Immature natural killer cell (primary cell): ENCODE measurements around the gene PALM2AKAP2. TPM values are rescaled to one million over a fixed set of nuclear protein-coding genes. Genes with fewer than 3 reads are reported as not detected.

ENCODE experiments used
- DNase-seq, 3 donors: peaks; one replicate each; pipeline ENCODE4 v3.0.0; 2022; ENCODE audit warnings: mixed read lengths in 1 of 3
- H3K27ac Mint-ChIP-seq, 6 donors: one replicate each; pipeline ENCODE4 v1.8.0; 2020; ENCODE audit warnings: mixed read lengths in 6 of 6, mild to moderate bottlenecking in 5 of 6, inconsistent platforms in 4 of 6, moderate library complexity in 3 of 6
- H3K27me3 Mint-ChIP-seq, 3 donors: one replicate each; pipeline ENCODE4 v1.8.0; 2020 to 2021; ENCODE audit warnings: low read depth in 3 of 3, mild to moderate bottlenecking in 3 of 3, mixed read lengths in 3 of 3, moderate library complexity in 3 of 3, inconsistent platforms in 1 of 3
- H3K36me3 Mint-ChIP-seq, 3 donors: one replicate each; pipeline ENCODE4 v1.8.0; 2020; ENCODE audit warnings: mixed read lengths in 3 of 3, inconsistent platforms in 2 of 3, mild to moderate bottlenecking in 2 of 3
- H3K4me1 Mint-ChIP-seq, 2 donors: one replicate each; pipeline ENCODE4 v1.8.0; 2020; ENCODE audit warnings: inconsistent platforms in 2 of 2, mild to moderate bottlenecking in 2 of 2, mixed read lengths in 2 of 2, moderate library complexity in 1 of 2
- H3K4me3 Mint-ChIP-seq, 5 donors: one replicate each; pipeline ENCODE4 v1.8.0; 2020; ENCODE audit warnings: mild to moderate bottlenecking in 5 of 5, mixed read lengths in 5 of 5, inconsistent platforms in 3 of 5, moderate library complexity in 3 of 5
- H3K9me3 Mint-ChIP-seq, 6 donors: one replicate each; pipeline ENCODE4 v1.8.0; 2020; ENCODE audit warnings: mild to moderate bottlenecking in 6 of 6, mixed read lengths in 6 of 6, inconsistent platforms in 4 of 6, moderate library complexity in 3 of 6
- polyA plus RNA-seq, 3 donors: library from polyadenylated mRNA; unstranded; fragments of 300-500 nt; fragmentation: Illumina TruSeq; gene quantifications; one replicate each; pipeline ENCODE4 v1.2.3, GENCODE V29; 2021

PALM2AKAP2 gene
- polyA plus RNA-seq, 3 donors from 2014 or later: not detected

GRCh38 chr9:109759589-109759988 is 20.4 kb upstream of the PALM2AKAP2 start:
- Mint-ChIP-seq H3K9me3 (peaks cover 0 to 4% (median under 1%) of the 10 kb centered on the region in 6 donors), H3K27ac (no peak overlapping the region), H3K4me1 (no peaks in the 10 kb centered on the region), H3K4me3 (no peak overlapping the region), H3K36me3 (no peaks in the 10 kb centered on the region), H3K27me3 (peaks cover 2 to 3% (median 3%) of the 10 kb centered on the region in 3 donors)
- no peak for DNase-seq

- Mint-ChIP-seq H3K36me3 (no peaks in the 10 kb centered on the region), H3K9me3 (peaks cover 0 to 2% (median 0%) of the 10 kb centered on the region in 6 donors), H3K27ac (no peak overlapping the region), H3K4me1 (no peaks in the 10 kb centered on the region), H3K27me3 (peaks cover 3 to 9% (median 8%) of the 10 kb centered on the region in 3 donors), H3K4me3 (no peak overlapping the region)
- DNase-seq: no peak
These were observed 14.7 kb upstream of the PALM2AKAP2 start for GRCh38 chr9:109765278-109765677.

- H3K4me1 Mint-ChIP-seq: no peaks in the 10 kb centered on the region
- DNase-seq: no peak
- H3K27ac Mint-ChIP-seq: no peak overlapping the region
- H3K27me3 Mint-ChIP-seq: peaks cover 8 to 9% (median 9%) of the 10 kb centered on the region in 3 donors
- H3K4me3 Mint-ChIP-seq: no peak overlapping the region
- peaks cover 0 to 2% (median 0%) of the 10 kb centered on the region in 6 donors for H3K9me3 Mint-ChIP-seq
- H3K36me3 Mint-ChIP-seq: no peaks in the 10 kb centered on the region
These were observed 14.2 kb upstream of the PALM2AKAP2 start for GRCh38 chr9:109765830-109766229.

GRCh38 chr9:109766351-109766750 is 13.6 kb upstream of the PALM2AKAP2 start:
- Mint-ChIP-seq H3K27ac (no peak overlapping the region), H3K4me3 (no peak overlapping the region), H3K36me3 (no peaks in the 10 kb centered on the region), H3K9me3 (peaks cover 0 to 4% (median 0%) of the 10 kb centered on the region in 6 donors), H3K4me1 (no peaks in the 10 kb centered on the region), H3K27me3 (peaks cover 9 to 11% (median 10%) of the 10 kb centered on the region in 3 donors)
- DNase-seq: no peak

- peaks cover 0 to 6% (median 0%) of the 10 kb centered on the region in 6 donors for H3K9me3 Mint-ChIP-seq
- no peak overlapping the region for H3K27ac Mint-ChIP-seq
- DNase-seq: no peak
- H3K4me1 Mint-ChIP-seq: no peaks in the 10 kb centered on the region
- no peak overlapping the region for H3K4me3 Mint-ChIP-seq
- no peaks in the 10 kb centered on the region for H3K36me3 Mint-ChIP-seq
- peaks cover 10 to 13% (median 12%) of the 10 kb centered on the region in 3 donors for H3K27me3 Mint-ChIP-seq
These were observed 12.6 kb upstream of the PALM2AKAP2 start for GRCh38 chr9:109767404-109767803.

- Mint-ChIP-seq H3K27ac (no peak overlapping the region), H3K4me1 (no peaks in the 10 kb centered on the region), H3K4me3 (no peak overlapping the region), H3K9me3 (peaks cover 0 to 6% (median 0%) of the 10 kb centered on the region in 6 donors), H3K36me3 (no peaks in the 10 kb centered on the region), H3K27me3 (peaks cover 10 to 13% (median 13%) of the 10 kb centered on the region in 3 donors)
- no peak for DNase-seq
These were observed 12.2 kb upstream of the PALM2AKAP2 start for GRCh38 chr9:109767814-109768213.

GRCh38 chr9:109769250-109769649 is 10.7 kb upstream of the PALM2AKAP2 start:
- no peaks in the 10 kb centered on the region for H3K36me3 Mint-ChIP-seq
- H3K4me1 Mint-ChIP-seq: no peaks in the 10 kb centered on the region
- DNase-seq: no peak
- H3K4me3 Mint-ChIP-seq: no peak overlapping the region
- peaks cover 0 to 6% (median 0%) of the 10 kb centered on the region in 6 donors for H3K9me3 Mint-ChIP-seq
- H3K27me3 Mint-ChIP-seq: peaks cover 9 to 13% (median 13%) of the 10 kb centered on the region in 3 donors
- no peak overlapping the region for H3K27ac Mint-ChIP-seq

GRCh38 chr9:109770101-109770500 is 9.9 kb upstream of the PALM2AKAP2 start:
- H3K9me3 Mint-ChIP-seq: peaks cover 0 to 6% (median 0%) of the 10 kb centered on the region in 6 donors
- H3K27ac Mint-ChIP-seq: no peak overlapping the region
- H3K27me3 Mint-ChIP-seq: peaks cover 9 to 13% (median 12%) of the 10 kb centered on the region in 3 donors
- no peaks in the 10 kb centered on the region for H3K4me1 Mint-ChIP-seq
- H3K36me3 Mint-ChIP-seq: no peaks in the 10 kb centered on the region
- no peak for DNase-seq
- no peak overlapping the region for H3K4me3 Mint-ChIP-seq

GRCh38 chr9:109771087-109771486 is 8.9 kb upstream of the PALM2AKAP2 start:
- Mint-ChIP-seq H3K4me3 (no peak overlapping the region), H3K27me3 (peaks cover 9 to 13% (median 12%) of the 10 kb centered on the region in 3 donors), H3K27ac (no peak overlapping the region), H3K36me3 (no peaks in the 10 kb centered on the region), H3K4me1 (no peaks in the 10 kb centered on the region), H3K9me3 (peaks cover 0 to 6% (median 0%) of the 10 kb centered on the region in 6 donors)
- no peak for DNase-seq

- H3K4me3 Mint-ChIP-seq: no peak overlapping the region
- H3K4me1 Mint-ChIP-seq: no peaks in the 10 kb centered on the region
- peaks cover 6 to 11% (median 10%) of the 10 kb centered on the region in 3 donors for H3K27me3 Mint-ChIP-seq
These were observed 8.0 kb upstream of the PALM2AKAP2 start for GRCh38 chr9:109771796-109772531.

GRCh38 chr9:109775516-109775915 is 4.5 kb upstream of the PALM2AKAP2 start:
- Mint-ChIP-seq H3K36me3 (no peaks in the 10 kb centered on the region), H3K27ac (no peak overlapping the region), H3K27me3 (peaks cover 2 to 12% (median 4%) of the 10 kb centered on the region in 3 donors), H3K9me3 (peaks cover 0 to 6% (median 0%) of the 10 kb centered on the region in 6 donors), H3K4me3 (no peak overlapping the region), H3K4me1 (no peaks in the 10 kb centered on the region)
- no peak for DNase-seq

More at GRCh38 chr9:109771796-109772531, 8.0 kb upstream of the PALM2AKAP2 start:
- Mint-ChIP-seq H3K9me3 (peaks cover 0 to 6% (median 0%) of the 10 kb centered on the region in 6 donors), H3K36me3 (no peaks in the 10 kb centered on the region), H3K27ac (no peak overlapping the region)
- DNase-seq: no peak

GRCh38 chr9:109776391-109776790 is 3.6 kb upstream of the PALM2AKAP2 start:
- Mint-ChIP-seq H3K36me3 (no peaks in the 10 kb centered on the region), H3K27me3 (peaks cover 2 to 7% (median 4%) of the 10 kb centered on the region in 3 donors), H3K9me3 (peaks cover 0 to 1% (median 0%) of the 10 kb centered on the region in 6 donors), H3K4me1 (no peaks in the 10 kb centered on the region), H3K27ac (no peak overlapping the region), H3K4me3 (no peak overlapping the region)
- no peak for DNase-seq

GRCh38 chr9:109780453-109781033 is 545 bp downstream of the PALM2AKAP2 start:
- Mint-ChIP-seq H3K27ac (no peak overlapping the region), H3K4me1 (no peaks in the 10 kb centered on the region), H3K9me3 (no peaks in the 10 kb centered on the region), H3K36me3 (no peaks in the 10 kb centered on the region), H3K27me3 (peaks cover 3 to 8% (median 4%) of the 10 kb centered on the region in 3 donors), H3K4me3 (no peak overlapping the region)
- DNase-seq: no peak

- no peak overlapping the region for H3K4me3 Mint-ChIP-seq
- peaks cover 3 to 8% (median 4%) of the 10 kb centered on the region in 3 donors for H3K27me3 Mint-ChIP-seq
- H3K27ac Mint-ChIP-seq: no peak overlapping the region
- H3K36me3 Mint-ChIP-seq: no peaks in the 10 kb centered on the region
- no peak for DNase-seq
- H3K9me3 Mint-ChIP-seq: no peaks in the 10 kb centered on the region
- no peaks in the 10 kb centered on the region for H3K4me1 Mint-ChIP-seq
These were observed 1.1 kb downstream of the PALM2AKAP2 start for GRCh38 chr9:109781086-109781485.
